ENCODE measurements around the gene NUDT16L1.

NUDT16L1 gene

DNA sequence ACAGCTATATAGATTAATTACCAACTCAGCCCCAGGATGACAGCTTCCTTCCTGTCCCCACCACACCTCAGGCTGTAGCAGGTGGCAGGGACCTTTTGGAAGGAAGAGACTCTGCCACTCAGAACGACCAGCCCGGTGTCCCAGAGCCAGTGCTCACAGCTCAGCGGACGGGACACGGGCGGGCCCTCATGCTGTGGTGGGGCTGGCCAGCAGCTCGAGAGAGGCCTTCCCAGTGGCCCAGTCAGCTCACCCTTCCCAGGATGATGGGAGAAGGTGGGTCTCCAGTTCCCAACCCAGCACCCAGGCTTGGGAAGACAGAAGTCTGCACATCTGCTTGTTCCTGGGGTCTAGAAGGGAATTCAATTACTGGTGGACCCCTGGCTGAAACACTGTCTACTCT, 10.5 kb downstream of the NUDT16L1 start:
- Histone ChIP-seq H3K4me1 (no peaks in the 10 kb centered on the region), H3K9me3 (ENCODE audit: control insufficient read depth, low read length) (no peaks in the 10 kb centered on the region), H3K4me2 (ENCODE audit: low read length) (no peak overlapping the region), H3K4me3 (ENCODE audit: low read depth, low read length) (no peak overlapping the region), H3K9ac (no peak overlapping the region), H2AFZ (no peak overlapping the region), H3K27me3 (ENCODE audit: control insufficient read depth, insufficient read depth, low read length) (no peaks in the 10 kb centered on the region), H3K27ac (no peak overlapping the region), H3K36me3 (ENCODE audit: control insufficient read depth, insufficient read depth, low read length) (no peaks in the 10 kb centered on the region), H3K79me2 (peaks cover 6% of the 10 kb centered on the region)
- TF ChIP-seq, protein P1, sequence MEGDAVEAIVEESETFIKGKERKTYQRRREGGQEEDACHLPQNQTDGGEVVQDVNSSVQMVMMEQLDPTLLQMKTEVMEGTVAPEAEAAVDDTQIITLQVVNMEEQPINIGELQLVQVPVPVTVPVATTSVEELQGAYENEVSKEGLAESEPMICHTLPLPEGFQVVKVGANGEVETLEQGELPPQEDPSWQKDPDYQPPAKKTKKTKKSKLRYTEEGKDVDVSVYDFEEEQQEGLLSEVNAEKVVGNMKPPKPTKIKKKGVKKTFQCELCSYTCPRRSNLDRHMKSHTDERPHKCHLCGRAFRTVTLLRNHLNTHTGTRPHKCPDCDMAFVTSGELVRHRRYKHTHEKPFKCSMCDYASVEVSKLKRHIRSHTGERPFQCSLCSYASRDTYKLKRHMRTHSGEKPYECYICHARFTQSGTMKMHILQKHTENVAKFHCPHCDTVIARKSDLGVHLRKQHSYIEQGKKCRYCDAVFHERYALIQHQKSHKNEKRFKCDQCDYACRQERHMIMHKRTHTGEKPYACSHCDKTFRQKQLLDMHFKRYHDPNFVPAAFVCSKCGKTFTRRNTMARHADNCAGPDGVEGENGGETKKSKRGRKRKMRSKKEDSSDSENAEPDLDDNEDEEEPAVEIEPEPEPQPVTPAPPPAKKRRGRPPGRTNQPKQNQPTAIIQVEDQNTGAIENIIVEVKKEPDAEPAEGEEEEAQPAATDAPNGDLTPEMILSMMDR (IDR thresholded peaks at IDR 0.05), result no peak

DNA sequence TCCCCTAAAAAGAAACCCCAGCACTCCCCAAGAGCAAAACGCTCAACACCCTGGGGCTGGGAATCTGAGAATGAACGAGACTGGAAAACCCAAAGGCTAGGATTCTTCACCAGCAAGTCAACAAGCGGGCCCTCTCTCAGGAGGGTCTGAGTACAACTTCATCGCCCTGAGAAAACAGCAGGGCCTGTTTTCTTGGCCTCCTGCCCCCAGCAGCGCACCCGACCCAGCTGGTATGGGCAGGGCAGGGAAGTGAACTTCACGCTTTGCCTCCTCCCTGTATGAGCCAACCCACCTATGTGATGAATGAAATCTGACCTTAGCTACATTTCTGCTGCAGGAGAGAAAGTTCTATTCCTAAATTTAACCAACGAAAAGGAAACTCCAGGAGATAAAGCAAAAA, 11.1 kb downstream of the NUDT16L1 start:
- no peak overlapping the region for H3K9ac ChIP-seq
- no peaks in the 10 kb centered on the region for H3K4me1 ChIP-seq
- no peak overlapping the region for H3K4me2 ChIP-seq (ENCODE audit: low read length)
- no peak overlapping the region for H3K4me3 ChIP-seq (ENCODE audit: low read depth, low read length)
- no peak overlapping the region for H2AFZ ChIP-seq
- no peak overlapping the region for H3K27ac ChIP-seq
- no peaks in the 10 kb centered on the region for H3K9me3 ChIP-seq (ENCODE audit: control insufficient read depth, low read length)
- TF ChIP-seq, protein P1 (IDR thresholded peaks at IDR 0.05), result no peak
- H3K36me3 ChIP-seq (ENCODE audit: control insufficient read depth, insufficient read depth, low read length), result no peaks in the 10 kb centered on the region
- H3K27me3 ChIP-seq (ENCODE audit: control insufficient read depth, insufficient read depth, low read length), result no peaks in the 10 kb centered on the region
- peaks cover 6% of the 10 kb centered on the region for H3K79me2 ChIP-seq

DNA sequence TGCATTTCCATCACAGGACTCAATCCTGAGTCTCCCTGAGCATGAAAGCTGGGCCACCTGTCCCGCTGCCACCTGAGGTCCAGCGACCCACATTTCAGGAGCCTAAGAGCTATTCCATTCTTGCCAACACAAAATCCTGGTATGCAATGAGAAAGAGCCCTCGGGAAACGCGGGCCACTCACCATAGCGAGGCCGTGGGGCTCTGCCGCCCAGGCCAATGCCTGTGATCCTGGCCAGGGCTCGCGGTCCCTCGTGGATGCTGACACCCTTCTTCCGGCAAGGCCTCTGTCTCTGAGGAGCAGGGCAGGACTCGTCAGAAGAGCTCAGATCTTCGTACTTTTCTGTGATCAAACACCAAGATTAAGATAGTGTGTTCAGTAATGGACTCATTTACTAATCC, 11.6 kb downstream of the NUDT16L1 start:
- no peaks in the 10 kb centered on the region for H3K27me3 ChIP-seq (ENCODE audit: control insufficient read depth, insufficient read depth, low read length)
- H3K36me3 ChIP-seq (ENCODE audit: control insufficient read depth, insufficient read depth, low read length), result no peaks in the 10 kb centered on the region
- no peak overlapping the region for H2AFZ ChIP-seq
- no peak overlapping the region for H3K4me2 ChIP-seq (ENCODE audit: low read length)
- H3K9me3 ChIP-seq (ENCODE audit: control insufficient read depth, low read length), result no peaks in the 10 kb centered on the region
- TF ChIP-seq, protein P1 (IDR thresholded peaks at IDR 0.05), result no peak
- no peak overlapping the region for H3K27ac ChIP-seq
- H3K79me2 ChIP-seq, result peaks cover 6% of the 10 kb centered on the region
- H3K9ac ChIP-seq, result no peak overlapping the region
- no peaks in the 10 kb centered on the region for H3K4me1 ChIP-seq
- H3K4me3 ChIP-seq (ENCODE audit: low read depth, low read length), result no peak overlapping the region

DNA sequence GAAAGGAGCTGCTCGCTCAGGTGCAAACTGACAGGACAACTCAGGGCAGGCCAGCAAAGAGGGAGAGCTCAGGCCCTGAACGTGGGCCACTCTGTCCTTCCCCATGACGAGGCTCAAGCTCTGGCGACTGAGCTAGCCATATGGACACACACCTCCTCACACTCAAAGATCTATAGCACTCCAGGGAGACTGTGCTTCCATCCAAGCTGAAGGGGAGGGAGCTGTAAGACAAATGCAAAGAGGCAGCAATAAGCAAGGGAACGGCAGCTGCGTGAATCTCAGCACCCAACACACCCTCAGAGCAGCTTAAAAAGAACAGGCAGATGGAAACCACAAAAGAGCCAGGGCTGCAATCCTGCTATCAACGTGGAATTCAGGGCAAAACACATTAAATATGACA, 13.5 kb downstream of the NUDT16L1 start:
- no peak overlapping the region for H3K9ac ChIP-seq

DNA sequence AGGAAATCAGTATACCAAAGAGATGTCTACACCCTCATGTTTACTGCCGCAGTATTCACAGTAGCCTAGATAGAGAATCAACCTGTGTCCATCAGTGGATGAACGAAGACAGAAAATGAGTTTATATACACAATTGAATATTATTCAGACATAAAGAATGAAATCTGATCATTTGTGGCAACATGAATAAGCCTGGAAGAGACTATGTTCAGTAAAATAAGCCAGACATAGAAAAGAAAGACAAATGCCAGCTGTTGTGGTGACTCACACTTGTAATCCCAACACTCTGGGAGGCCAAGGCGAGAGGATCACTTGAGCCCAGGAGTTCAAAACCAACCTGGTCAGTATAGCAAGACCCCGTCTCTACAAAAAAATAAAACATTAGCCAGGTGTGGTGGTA, 16.1 kb downstream of the NUDT16L1 start:
- TF ChIP-seq, protein P1 (IDR thresholded peaks at IDR 0.05), result no peak
- Histone ChIP-seq H3K4me3 (ENCODE audit: low read depth, low read length) (no peak overlapping the region), H3K36me3 (ENCODE audit: control insufficient read depth, insufficient read depth, low read length) (no peaks in the 10 kb centered on the region), H3K27ac (no peak overlapping the region), H3K79me2 (peaks cover 6% of the 10 kb centered on the region), H3K27me3 (ENCODE audit: control insufficient read depth, insufficient read depth, low read length) (no peaks in the 10 kb centered on the region), H3K9ac (no peak overlapping the region), H3K9me3 (ENCODE audit: control insufficient read depth, low read length) (no peaks in the 10 kb centered on the region), H2AFZ (no peak overlapping the region), H3K4me1 (no peaks in the 10 kb centered on the region), H3K4me2 (ENCODE audit: low read length) (no peak overlapping the region)

More for the DNA sequence above, 13.5 kb downstream of the NUDT16L1 start:
- Histone ChIP-seq H3K79me2 (peaks cover 6% of the 10 kb centered on the region), H3K9me3 (ENCODE audit: control insufficient read depth, low read length) (no peaks in the 10 kb centered on the region), H3K27me3 (ENCODE audit: control insufficient read depth, insufficient read depth, low read length) (no peaks in the 10 kb centered on the region), H3K4me3 (ENCODE audit: low read depth, low read length) (no peak overlapping the region), H3K36me3 (ENCODE audit: control insufficient read depth, insufficient read depth, low read length) (no peaks in the 10 kb centered on the region), H3K4me1 (no peaks in the 10 kb centered on the region), H2AFZ (no peak overlapping the region), H3K27ac (no peak overlapping the region), H3K4me2 (ENCODE audit: low read length) (no peak overlapping the region)
- TF ChIP-seq, protein P1 (IDR thresholded peaks at IDR 0.05), result no peak
